NCI-H748 (cell line): ENCODE results near the gene BHLHE23.
A peak's percentile ranks its signal among the peaks of the same experiment; 100 is the strongest.

Source experiments
- DNase-seq: peaks from one replicate; lab custom pipeline; 2025; ENCODE audit not compliant: unreplicated experiment; lab: John Stamatoyannopoulos, UW

The BHLHE23 gene

GRCh38 chr20:63006540-63007359 lies at the start of gene BHLHE23:
TSS of gene BHLHE23 (minus strand) at chr20:63006964. CDS start at chr20:63006774, 190 bp downstream.
- DNase-seq, result peak; percentile 83

- DNase-seq, result no peak
Measured at GRCh38 chr20:63055575-63056235, 48.9 kb upstream of the BHLHE23 start.

GRCh38 chr20:63054681-63055240 lies 48.0 kb upstream of the BHLHE23 start:
- no peak for DNase-seq

GRCh38 chr20:63054103-63054474 lies 47.3 kb upstream of the BHLHE23 start:
- no peak for DNase-seq

GRCh38 chr20:63053432-63054102 lies 46.8 kb upstream of the BHLHE23 start:
- no peak for DNase-seq

GRCh38 chr20:63052571-63053431 lies 46.0 kb upstream of the BHLHE23 start:
- DNase-seq, result no peak

GRCh38 chr20:63051911-63052310 lies 45.1 kb upstream of the BHLHE23 start:
- no peak for DNase-seq

- DNase-seq, result no peak
Measured at GRCh38 chr20:63051186-63051860, 44.6 kb upstream of the BHLHE23 start.

GRCh38 chr20:63050406-63050805 lies 43.6 kb upstream of the BHLHE23 start:
- no peak for DNase-seq

GRCh38 chr20:63049561-63050221 lies 42.9 kb upstream of the BHLHE23 start:
- DNase-seq, result no peak

GRCh38 chr20:63049191-63049518 lies 42.4 kb upstream of the BHLHE23 start:
- no peak for DNase-seq

GRCh38 chr20:63048516-63049190 lies 41.9 kb upstream of the BHLHE23 start:
- DNase-seq, result no peak

- no peak for DNase-seq
Measured at GRCh38 chr20:63047946-63048345, 41.2 kb upstream of the BHLHE23 start.

- DNase-seq, result no peak
Measured at GRCh38 chr20:63047267-63047666, 40.5 kb upstream of the BHLHE23 start.

- no peak for DNase-seq
Measured at GRCh38 chr20:63046841-63047240, 40.1 kb upstream of the BHLHE23 start.

GRCh38 chr20:63045991-63046390 lies 39.2 kb upstream of the BHLHE23 start:
- DNase-seq, result no peak

GRCh38 chr20:63045401-63045800 lies 38.6 kb upstream of the BHLHE23 start:
- no peak for DNase-seq

- DNase-seq, result no peak
Measured at GRCh38 chr20:63044605-63045004, 37.8 kb upstream of the BHLHE23 start.

- DNase-seq, result no peak
Measured at GRCh38 chr20:63044204-63044600, 37.4 kb upstream of the BHLHE23 start.
